Jurkat, Clone E6-1 (cell line): ENCODE data around the gene EEF1AKMT4. TPM values are rescaled to one million over a fixed set of nuclear protein-coding genes. Genes with fewer than 3 reads are reported as not detected.

Experiments
- DNase-seq: peaks from one replicate; pipeline ENCODE4 v3.0.0-alpha.2; 2011; ENCODE audit warnings: low read depth, low spot score
- H3K4me3 ChIP-seq: 2 replicates; pipeline ENCODE4 v1.5.1; 2011; ENCODE audit warnings: mild to moderate bottlenecking, low read length, control low read depth, moderate library complexity
- polyA plus RNA-seq: library from polyadenylated mRNA; unstranded; fragments of >200 nt; gene quantifications from one replicate; pipeline ENCODE4 v1.2.1, GENCODE V29; 2012; ENCODE audit warnings: missing spikeins; ENCODE audit not compliant: insufficient read length, insufficient read depth

EEF1AKMT4 gene
- 18.2 TPM for polyA plus RNA-seq

DNA sequence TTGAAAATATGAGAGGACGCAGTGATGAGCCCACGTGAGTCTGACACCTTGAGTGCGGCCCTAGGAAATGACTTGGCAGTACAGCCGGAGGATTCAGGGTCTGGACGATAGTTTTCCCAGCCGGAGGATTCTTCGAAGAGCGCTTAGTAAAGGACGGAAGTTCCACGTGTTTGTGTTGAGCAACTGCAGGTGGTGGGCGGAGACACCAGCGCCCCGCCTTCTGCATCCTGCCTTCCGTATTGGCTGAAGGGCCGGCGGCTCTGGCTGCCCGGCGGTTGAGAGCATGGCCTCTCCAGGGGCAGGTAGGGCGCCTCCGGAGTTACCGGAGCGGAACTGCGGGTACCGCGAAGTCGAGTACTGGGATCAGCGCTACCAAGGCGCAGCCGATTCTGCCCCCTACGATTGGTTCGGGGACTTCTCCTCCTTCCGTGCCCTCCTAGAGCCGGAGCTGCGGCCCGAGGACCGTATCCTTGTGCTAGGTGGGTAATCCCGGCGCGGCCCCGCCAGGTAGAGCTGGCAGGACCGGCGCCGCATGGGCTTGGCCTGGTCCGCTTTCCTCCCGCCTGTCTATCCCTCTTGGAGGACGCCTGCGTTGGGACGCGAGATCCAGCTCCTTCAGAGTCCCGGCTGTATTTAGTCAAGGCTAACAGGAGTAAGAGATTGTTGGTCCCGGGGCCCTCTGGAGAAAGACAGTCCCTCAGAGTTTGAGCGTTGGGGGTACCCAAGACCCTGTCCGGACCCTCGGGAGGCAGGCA, at the start of gene EEF1AKMT4:
EEF1AKMT4 (plus strand) TSS at position 261 of the 755 bp plus-strand sequence; CDS start at position 284, 23 bp downstream.
- peak within 1 kb of the TSS; percentile 71 for H3K4me3 ChIP-seq
- DNase-seq, result peak; percentile 97

GRCh38 chr3:184200825-184201224, 48.6 kb upstream of the EEF1AKMT4 start:
- no peak overlapping the region for H3K4me3 ChIP-seq
- DNase-seq, result no peak

DNA sequence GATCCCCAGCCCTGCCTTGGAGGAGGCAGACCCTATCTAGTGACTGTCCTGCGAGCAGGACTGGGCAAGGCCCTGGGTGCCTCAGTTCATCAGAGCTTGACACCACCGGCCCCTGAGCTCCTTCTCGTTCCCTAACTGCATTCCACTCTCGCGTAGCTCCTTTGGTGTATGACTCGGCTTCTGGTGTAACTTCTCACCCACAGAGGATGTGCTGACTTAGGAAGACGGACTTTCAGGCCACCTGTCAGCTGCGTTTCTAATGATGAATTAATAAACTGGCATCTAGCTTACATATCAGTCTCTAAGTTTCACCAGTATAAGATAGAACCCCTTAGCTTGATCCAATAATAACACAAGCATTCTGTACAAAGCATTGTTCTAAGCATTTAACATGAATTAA, 45.9 kb upstream of the EEF1AKMT4 start:
- DNase-seq, result no peak
- H3K4me3 ChIP-seq, result no peak overlapping the region

- DNase-seq, result no peak
Observed at GRCh38 chr3:184209146-184209923, 40.1 kb upstream of the EEF1AKMT4 start.

DNA sequence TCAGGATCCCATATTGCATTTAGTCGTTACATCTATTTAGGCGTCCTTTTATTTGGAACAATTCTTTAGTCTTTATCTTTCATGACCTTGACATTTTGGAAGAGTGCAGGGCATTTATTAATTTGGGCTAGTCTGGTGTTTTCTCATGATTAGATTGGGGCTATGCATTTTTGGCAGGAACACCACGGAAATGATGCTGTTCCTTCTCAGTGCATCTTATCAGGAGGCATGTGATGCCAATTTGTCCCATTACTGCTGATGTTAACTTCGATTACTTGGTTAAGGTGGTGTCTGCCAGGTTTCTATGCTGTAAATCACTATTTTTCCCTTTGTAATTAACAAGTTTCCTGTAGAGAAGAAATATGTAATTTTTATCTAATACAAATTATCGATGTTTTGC, 38.2 kb upstream of the EEF1AKMT4 start:
- no peak for DNase-seq

More at GRCh38 chr3:184209146-184209923, 40.1 kb upstream of the EEF1AKMT4 start:
- H3K4me3 ChIP-seq, result no peak overlapping the region

DNA sequence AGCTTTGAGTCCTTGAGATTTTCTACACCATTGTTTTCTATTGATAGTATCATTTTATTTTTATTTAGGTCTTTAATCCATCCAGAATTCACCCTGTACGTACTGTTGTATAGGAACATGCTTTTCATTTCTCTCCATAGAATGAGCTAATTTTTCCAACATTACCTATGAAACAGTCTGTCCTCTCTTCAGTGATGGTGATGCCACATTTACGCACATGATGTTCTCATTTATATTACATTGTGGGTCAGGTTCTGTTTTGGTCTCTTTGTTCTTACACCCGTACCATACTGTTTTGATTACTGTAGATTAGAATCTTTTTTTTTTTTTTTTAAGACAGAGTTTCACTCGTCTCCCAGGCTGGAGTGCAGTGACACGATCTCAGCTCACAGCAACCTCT, 37.8 kb upstream of the EEF1AKMT4 start:
- no peak for DNase-seq
- H3K4me3 ChIP-seq, result no peak overlapping the region

More for the DNA sequence above, 38.2 kb upstream of the EEF1AKMT4 start:
- no peak overlapping the region for H3K4me3 ChIP-seq

DNA sequence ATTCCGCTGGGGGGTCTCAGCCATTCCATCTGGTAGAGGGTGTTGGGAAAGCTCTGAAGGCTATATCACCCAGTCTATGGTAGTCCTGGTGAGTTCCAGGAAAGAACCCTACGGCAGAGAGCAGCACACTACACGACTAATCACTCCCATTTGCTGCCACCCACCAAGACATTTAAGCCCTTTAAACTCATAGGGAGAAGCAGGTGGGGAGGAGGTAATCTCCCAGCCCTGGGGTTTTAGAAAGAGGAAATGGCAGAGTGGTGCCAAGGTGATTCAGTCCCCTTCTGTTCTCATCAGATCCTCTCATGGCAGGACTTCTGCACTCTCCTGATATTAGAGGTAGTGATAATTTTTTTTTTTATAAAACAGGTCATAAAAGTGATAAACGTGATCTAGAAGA, 30.7 kb upstream of the EEF1AKMT4 start:
- no peak overlapping the region for H3K4me3 ChIP-seq
- no peak for DNase-seq

GRCh38 chr3:184222521-184222920, 27.0 kb upstream of the EEF1AKMT4 start:
- no peak for DNase-seq
- H3K4me3 ChIP-seq, result no peak overlapping the region

DNA sequence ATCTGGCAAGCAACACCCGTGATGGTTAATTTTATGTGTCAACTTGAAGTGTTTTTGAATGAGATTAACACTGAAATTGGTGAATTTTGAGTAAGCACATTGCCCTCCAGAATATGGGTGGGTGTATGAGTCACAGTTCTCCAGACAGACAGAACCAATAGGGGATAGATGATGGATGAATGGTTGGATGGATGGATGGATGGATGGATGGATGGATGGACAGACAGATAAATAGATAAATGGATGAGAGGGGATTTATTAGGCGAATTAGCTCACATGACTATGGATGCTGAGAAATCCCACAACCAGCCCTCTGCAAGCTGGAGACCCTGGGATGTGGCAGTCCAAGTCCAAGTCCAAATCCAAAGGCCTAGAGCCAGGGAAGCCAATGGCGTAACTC, 25.5 kb upstream of the EEF1AKMT4 start:
- DNase-seq, result no peak
- no peak overlapping the region for H3K4me3 ChIP-seq

DNA sequence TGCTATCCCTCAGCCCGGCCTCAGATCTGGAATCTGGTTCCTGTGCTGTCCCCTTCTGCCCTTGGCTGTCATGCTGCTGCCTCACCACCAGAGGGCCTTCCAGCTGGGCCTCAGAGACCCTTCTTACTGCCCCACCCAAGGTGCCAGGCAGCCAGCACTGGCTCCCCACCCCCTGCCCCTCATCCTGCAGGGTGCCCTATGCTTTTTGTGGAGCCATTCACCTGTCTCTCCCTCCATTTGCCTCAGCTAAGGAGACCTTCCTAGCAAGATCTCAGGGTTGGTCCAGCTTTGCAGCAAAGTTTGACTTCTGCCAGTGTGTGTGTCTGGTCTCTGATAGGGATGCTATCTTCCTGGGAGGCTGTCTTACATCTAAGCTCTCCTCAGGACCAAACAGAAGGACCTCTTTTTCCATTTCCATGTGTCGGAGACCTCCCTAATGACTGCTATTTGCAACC, 22.0 kb upstream of the EEF1AKMT4 start:
- DNase-seq, result no peak
- no peak overlapping the region for H3K4me3 ChIP-seq

DNA sequence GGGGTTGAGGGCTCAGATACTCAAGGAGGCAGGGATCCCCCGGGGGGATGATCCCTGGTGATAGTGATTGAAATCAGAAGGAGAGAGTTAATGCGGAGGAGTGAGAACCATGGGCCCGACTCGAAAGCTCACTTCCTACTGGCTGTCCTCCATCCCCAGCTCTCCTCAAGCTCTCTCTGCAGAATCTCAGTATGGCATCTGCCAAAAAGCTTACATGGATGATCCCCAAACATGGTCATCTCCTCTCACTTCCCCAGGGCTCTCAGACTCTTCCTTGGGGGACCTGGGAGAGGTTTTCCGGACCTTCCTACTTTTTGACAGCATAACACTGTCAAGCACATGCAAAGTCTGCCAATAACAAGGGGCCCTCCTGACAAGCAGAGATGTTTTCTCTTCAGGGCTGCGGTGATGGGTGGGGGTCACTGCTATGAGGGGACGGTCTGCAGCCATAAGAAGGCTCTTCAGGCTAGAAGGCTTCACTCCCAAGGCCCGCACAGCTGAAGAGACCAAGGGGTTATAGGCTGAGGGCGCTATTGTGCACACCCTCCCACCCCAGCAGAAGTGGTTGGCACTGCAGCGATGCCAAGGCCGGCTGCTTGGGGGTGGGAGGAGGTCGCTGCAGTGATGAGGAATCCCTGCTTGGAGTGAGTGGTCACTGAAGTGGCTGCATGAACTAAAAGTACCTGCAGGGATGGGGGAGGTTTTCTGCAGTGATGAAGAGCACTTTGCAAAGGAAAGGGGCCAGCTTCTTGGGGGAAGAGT, 20.9 kb upstream of the EEF1AKMT4 start:
- no peak for DNase-seq
- peak overlapping the region; percentile 59 for H3K4me3 ChIP-seq

DNA sequence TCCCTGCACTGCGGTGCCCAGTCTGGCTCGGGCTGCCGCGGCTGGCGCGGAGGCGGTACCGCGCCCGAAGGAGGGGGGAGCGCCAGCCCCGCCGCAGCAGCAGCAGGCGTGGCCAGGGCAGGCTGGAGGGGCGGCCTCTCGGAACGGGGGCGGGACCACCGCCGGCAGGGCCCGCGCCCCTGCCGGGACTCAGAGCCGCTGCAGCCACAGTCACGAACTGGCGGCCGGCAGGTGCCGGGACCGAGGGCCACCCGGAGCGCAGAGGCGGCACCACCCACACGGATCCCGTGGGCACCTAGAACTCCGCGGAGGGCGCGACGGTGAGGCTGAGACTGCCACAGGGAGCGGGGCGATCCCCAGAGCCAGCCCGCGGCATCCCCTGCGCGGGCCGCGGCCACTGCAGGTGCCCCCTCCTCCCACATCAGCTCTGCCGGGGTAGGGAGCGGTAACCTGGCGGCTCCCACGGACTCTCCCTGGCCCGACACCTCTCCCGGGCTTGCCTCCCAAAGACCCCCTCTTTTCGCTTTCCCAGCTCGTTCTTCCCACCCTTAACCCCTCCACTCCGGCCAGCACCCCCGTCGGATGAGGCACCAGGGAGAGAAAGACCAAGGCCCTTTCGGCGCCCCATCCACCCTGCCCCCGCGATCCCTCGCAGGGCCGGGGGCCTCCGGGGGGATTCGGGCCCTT, 19.9 kb upstream of the EEF1AKMT4 start, which contains the start of gene VWA5B2:
VWA5B2 (plus strand) TSS at position 192 of the 687 bp plus-strand sequence. CDS start 944 bp downstream, outside the sequence.
- H3K4me3 ChIP-seq, result peak within 1 kb of the TSS; percentile 59
- peak; percentile 60 for DNase-seq

- DNase-seq, result no peak
- peak overlapping the region; percentile 59 for H3K4me3 ChIP-seq
Observed at GRCh38 chr3:184230081-184230602, 19.3 kb upstream of the EEF1AKMT4 start.

- DNase-seq, result no peak
- no peak overlapping the region for H3K4me3 ChIP-seq
Observed at GRCh38 chr3:184230603-184231528, 18.6 kb upstream of the EEF1AKMT4 start.

DNA sequence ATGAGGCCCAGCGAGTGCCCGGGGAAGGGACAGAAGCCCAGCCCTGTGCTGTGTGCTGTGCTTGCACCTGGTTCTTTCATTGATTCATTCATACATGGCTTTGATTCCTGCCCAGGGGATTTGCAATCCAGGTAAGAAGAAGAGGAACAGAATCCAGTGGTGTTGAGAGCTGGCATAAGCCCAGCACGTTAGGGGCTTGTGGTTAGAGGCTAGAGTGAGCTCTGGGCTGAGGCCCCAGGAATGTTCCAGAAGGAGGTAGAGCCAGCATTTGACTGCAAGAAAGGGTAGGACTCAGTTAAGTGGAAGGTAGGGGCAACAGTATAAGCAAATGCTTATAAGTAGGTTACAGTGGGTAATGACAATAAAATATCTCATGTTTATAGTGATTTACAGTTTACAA, 17.8 kb upstream of the EEF1AKMT4 start:
- H3K4me3 ChIP-seq, result no peak overlapping the region
- no peak for DNase-seq

DNA sequence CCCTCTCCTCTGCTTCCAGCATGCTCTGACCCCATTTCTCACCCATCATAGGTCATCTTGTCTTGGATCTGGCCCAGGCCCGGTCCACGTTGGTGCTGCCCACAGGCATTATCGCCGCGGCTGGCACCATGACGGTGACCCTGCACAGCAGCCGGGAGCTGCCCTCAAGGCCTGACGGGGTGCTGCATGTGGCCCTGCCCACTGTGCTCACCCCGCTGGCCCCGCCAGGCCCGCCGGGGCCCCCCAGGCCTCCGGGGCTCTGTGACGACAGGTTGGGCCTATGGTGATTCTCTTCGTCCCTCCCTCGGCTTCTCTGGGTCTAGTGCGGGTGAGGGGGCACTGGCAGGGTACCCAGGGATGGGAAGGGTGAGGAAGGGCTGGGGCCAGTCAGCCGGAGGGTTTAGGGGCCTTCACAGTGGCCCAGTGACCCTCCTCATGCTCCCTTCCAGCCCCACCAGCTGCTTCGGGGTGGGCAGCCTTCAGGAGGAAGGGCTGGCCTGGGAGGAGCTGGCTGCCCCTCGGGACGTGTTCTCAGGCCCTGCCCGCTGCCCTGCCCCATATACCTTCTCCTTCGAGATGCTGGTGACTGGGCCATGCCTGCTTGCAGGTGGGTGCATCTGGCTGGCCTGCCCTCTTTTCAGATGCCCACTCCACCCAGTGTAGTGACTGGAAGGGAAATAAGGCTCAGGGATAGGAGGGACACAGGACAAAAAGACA, 16.2 kb upstream of the EEF1AKMT4 start:
- DNase-seq, result no peak
- no peak overlapping the region for H3K4me3 ChIP-seq

- H3K4me3 ChIP-seq, result no peak overlapping the region
- no peak for DNase-seq
Observed at GRCh38 chr3:184234224-184234623, 15.2 kb upstream of the EEF1AKMT4 start.
